HL-60 (cell line): ENCODE results near the gene SECISBP2.

Experiments used
- DNase-seq, 2 experiments: peaks; one replicate each; pipeline ENCODE4 v3.0.0-alpha.2; 2010 to 2020; ENCODE audit warnings: low read depth in 1 of 2, low spot score in 1 of 2
- H3K27ac ChIP-seq: fragments of 250-450 bp; sonication (Bioruptor Pico); replicated peaks from 2 replicates; pipeline ENCODE4 v1.5.1; 2020; ENCODE audit warnings: mild to moderate bottlenecking, moderate library complexity
- H3K27me3 ChIP-seq: fragments of 250-450 bp; sonication (Bioruptor Pico); 2 replicates; pipeline ENCODE4 v1.5.1; 2021; ENCODE audit warnings: mild to moderate bottlenecking, moderate library complexity; ENCODE audit not compliant: insufficient read depth, poor library complexity, severe bottlenecking
- H3K4me3 ChIP-seq: replicated peaks from 2 replicates; pipeline ENCODE4 v1.5.1; 2011; ENCODE audit warnings: mild to moderate bottlenecking, control low read depth, low read length; ENCODE audit not compliant: insufficient read depth
- CTCF ChIP-seq: IDR thresholded peaks from one replicate; pipeline ENCODE4 v1.5.1; 2011; ENCODE audit warnings: low read length, control low read depth, inconsistent platforms; ENCODE audit not compliant: insufficient read depth
- GABPA ChIP-seq: IDR thresholded peaks from 2 replicates; pipeline ENCODE4 v1.6.1; 2012; ENCODE audit warnings: low read depth
- POLR2AphosphoS5 ChIP-seq: IDR thresholded peaks from 2 replicates; pipeline ENCODE4 v1.6.1; 2012; ENCODE audit warnings: low read depth
- REST ChIP-seq: IDR thresholded peaks from 2 replicates; pipeline ENCODE4 v1.6.1; 2012; ENCODE audit warnings: low read depth; ENCODE audit not compliant: insufficient replicate concordance
- SPI1 ChIP-seq: IDR thresholded peaks from 2 replicates; pipeline ENCODE4 v1.6.1; 2012; ENCODE audit warnings: low read depth, mild to moderate bottlenecking, borderline replicate concordance

SECISBP2 gene

GRCh38 chr9:89323390-89323789 lies 5.1 kb downstream of the SECISBP2 start:
- no peak overlapping the region for H3K4me3 ChIP-seq
- no peak overlapping the region for H3K27ac ChIP-seq
- no peaks in the 10 kb centered on the region for H3K27me3 ChIP-seq
- no peak for TF ChIP-seq CTCF
- TF ChIP-seq SPI1 = peak; percentile 10; the same call in 1 of the 2 replicates
- no peak for TF ChIP-seq REST
- no peak for TF ChIP-seq GABPA
- no peak for TF ChIP-seq POLR2AphosphoS5
- DNase-seq = peak in 1 of 2 experiments; percentile 76

GRCh38 chr9:89325733-89326132 lies 7.4 kb downstream of the SECISBP2 start:
- no peak overlapping the region for H3K27ac ChIP-seq
- no peaks in the 10 kb centered on the region for H3K27me3 ChIP-seq
- TF ChIP-seq SPI1 (no peak), REST (no peak), POLR2AphosphoS5 (no peak), CTCF (no peak), GABPA (no peak)
- no peak for DNase-seq
- no peak overlapping the region for H3K4me3 ChIP-seq

GRCh38 chr9:89328064-89328463 lies 9.8 kb downstream of the SECISBP2 start:
- no peaks in the 10 kb centered on the region for H3K27me3 ChIP-seq
- no peak for TF ChIP-seq POLR2AphosphoS5
- TF ChIP-seq CTCF = no peak
- TF ChIP-seq GABPA = no peak
- TF ChIP-seq SPI1 = no peak
- no peak for TF ChIP-seq REST
- no peak for DNase-seq
- no peak overlapping the region for H3K4me3 ChIP-seq
- H3K27ac ChIP-seq = no peak overlapping the region
